Stimulated activated CD8-positive, alpha-beta memory T cell treated with anti-CD3 and anti-CD28 coated beads, Interleukin-15, amount 100 ng/mL, for 24 hours (primary cell): ENCODE measurements around the gene DNASE1.

Experiments used
- DNase-seq: peaks from one replicate; pipeline ENCODE4 v3.0.0-alpha.2; 2020; ENCODE audit warnings: low read depth

Gene DNASE1

GRCh38 chr16:3664187-3664896 lies 9.9 kb downstream of the DNASE1 start:
- no peak for DNase-seq

GRCh38 chr16:3665508-3665907 lies 11.0 kb downstream of the DNASE1 start:
- DNase-seq: no peak

GRCh38 chr16:3668626-3669025 lies 14.1 kb downstream of the DNASE1 start:
- no peak for DNase-seq

- no peak for DNase-seq
Observed at GRCh38 chr16:3669082-3669481, 14.6 kb downstream of the DNASE1 start.

GRCh38 chr16:3670711-3671110 lies 16.2 kb downstream of the DNASE1 start:
- no peak for DNase-seq

GRCh38 chr16:3671424-3671823 lies 16.9 kb downstream of the DNASE1 start:
- DNase-seq: no peak

- DNase-seq: no peak
Observed at GRCh38 chr16:3672571-3673041, 18.1 kb downstream of the DNASE1 start.

GRCh38 chr16:3673201-3673600 lies 18.7 kb downstream of the DNASE1 start:
- DNase-seq: no peak

GRCh38 chr16:3673676-3674377 lies 19.3 kb downstream of the DNASE1 start:
- no peak for DNase-seq

- DNase-seq: no peak
Observed at GRCh38 chr16:3674513-3675295, 20.2 kb downstream of the DNASE1 start.

- DNase-seq: no peak
Observed at GRCh38 chr16:3675601-3676130, 21.2 kb downstream of the DNASE1 start.

GRCh38 chr16:3677994-3678393 lies 23.5 kb downstream of the DNASE1 start:
- no peak for DNase-seq

- DNase-seq: no peak
Observed at GRCh38 chr16:3681206-3681605, 26.7 kb downstream of the DNASE1 start.

GRCh38 chr16:3687021-3687420 lies 32.5 kb downstream of the DNASE1 start:
- no peak for DNase-seq

GRCh38 chr16:3687792-3688191 lies 33.3 kb downstream of the DNASE1 start:
- DNase-seq: no peak

GRCh38 chr16:3689731-3690130 lies 35.2 kb downstream of the DNASE1 start:
- DNase-seq: no peak

- DNase-seq: peak; percentile 56
Observed at GRCh38 chr16:3690470-3690928, 36.0 kb downstream of the DNASE1 start.

GRCh38 chr16:3690980-3691720 lies 36.7 kb downstream of the DNASE1 start:
- DNase-seq: no peak

- no peak for DNase-seq
Observed at GRCh38 chr16:3691761-3692160, 37.3 kb downstream of the DNASE1 start.

GRCh38 chr16:3694051-3694450 lies 39.6 kb downstream of the DNASE1 start:
- DNase-seq: no peak

GRCh38 chr16:3695610-3696369 lies 41.3 kb downstream of the DNASE1 start:
- no peak for DNase-seq
